ENCODE measurements around the gene MYO10.
A peak's percentile ranks its signal among the peaks of the same experiment; 100 is the strongest.
"Not testable (repeated sequence)": the region's sequence is repeated elsewhere in the genome, so short reads cannot be mapped to it uniquely, and the experiment has no call there.

MYO10 gene

GRCh38 chr5:16936150-16936988 is at the start of gene MYO10:
Gene MYO10, minus strand, starts transcription at chr5:16936288. Its CDS starts 480 bp downstream, at chr5:16935808.
- peak; percentile 31 for DNase-seq

DNA sequence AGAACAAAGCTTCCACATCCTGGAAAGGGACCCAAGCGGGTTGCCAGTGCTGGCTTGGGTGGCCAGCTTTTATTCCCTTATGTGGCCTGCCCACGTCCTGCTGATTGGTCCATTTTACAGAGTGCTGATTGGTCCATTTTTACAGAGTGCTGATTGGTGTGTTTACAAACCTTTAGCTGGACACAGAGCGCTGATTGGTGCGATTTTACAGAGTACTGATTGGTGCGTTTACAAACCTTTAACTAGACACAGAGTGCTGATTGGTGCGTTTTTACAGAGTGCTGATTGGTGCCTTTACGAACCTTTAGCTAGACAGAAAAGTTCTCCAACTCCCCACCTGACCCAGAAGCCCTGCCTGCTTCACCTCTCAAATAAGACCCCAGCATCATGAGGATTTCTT is 49.2 kb upstream of the MYO10 start:
- DNase-seq, result not testable (repeated sequence)

DNA sequence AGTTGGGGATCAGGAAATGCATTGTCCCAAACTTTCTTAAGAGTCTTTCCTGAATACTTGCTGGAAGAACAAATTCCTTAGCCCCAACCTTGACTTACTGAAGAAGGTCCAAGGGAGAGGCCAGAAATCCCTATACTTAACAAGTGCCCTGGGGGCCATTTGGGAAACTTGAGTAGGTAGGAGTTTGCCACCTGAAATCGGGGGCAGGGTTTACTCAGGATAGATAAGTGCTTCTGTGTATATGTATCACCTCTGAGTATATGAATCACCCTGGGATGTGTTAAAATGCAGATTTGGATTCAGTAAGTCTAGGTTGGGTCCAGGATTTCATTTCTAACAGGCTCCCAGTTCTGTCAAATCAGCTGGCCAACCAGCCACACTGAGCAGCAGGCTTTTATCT is 47.9 kb upstream of the MYO10 start:
- no peak for DNase-seq

DNA sequence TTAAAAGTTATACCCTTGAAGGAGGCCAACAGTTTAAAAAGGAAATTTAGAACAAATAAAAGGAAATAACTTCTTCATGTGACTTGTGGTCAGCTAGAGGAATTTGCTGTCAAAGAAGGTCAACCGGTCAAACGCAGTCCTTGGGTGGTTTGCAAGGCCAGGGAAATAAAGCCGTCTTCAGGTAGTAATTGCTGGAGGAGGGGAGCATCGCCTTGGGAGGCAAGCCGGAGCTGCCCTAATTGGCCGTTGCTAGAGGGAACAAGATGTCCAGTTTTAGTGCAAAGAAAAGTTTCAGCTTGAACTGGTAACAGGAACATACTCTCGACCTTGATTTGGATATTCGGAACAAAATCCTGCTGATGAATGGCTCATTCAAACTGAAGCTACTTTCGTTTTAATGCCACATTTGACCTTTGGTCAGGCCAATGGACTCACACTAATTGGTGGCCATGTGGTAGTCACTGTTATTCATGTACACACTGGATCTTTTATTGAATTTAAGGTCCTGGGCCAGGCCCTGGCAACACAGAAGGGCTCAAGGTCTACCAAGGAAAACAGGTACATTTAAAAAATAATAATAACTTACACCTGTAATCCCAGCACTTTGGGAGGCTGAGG is 47.0 kb upstream of the MYO10 start:
- DNase-seq, result no peak

- no peak for DNase-seq
These were observed 45.6 kb upstream of the MYO10 start for GRCh38 chr5:16981700-16982099.

DNA sequence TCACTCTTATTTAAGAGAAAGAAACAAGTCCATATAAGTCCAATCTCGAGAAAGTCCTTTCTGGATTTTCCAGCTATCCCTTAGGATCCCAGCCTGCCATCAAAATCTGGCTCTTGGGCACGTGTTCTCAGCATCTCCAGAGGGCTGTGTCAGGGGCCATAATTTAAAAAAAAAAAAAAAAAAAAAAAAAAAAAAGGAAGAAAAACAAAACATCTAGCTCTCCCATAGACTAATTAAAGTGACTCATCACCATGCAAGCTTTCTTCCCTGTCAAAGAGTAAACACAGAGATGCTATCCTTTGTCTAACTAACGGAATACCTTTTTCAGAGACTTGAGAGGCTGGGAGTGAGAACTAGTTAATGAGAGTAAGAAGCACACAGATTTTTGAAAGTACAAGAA is 44.9 kb upstream of the MYO10 start:
- DNase-seq, result no peak

DNA sequence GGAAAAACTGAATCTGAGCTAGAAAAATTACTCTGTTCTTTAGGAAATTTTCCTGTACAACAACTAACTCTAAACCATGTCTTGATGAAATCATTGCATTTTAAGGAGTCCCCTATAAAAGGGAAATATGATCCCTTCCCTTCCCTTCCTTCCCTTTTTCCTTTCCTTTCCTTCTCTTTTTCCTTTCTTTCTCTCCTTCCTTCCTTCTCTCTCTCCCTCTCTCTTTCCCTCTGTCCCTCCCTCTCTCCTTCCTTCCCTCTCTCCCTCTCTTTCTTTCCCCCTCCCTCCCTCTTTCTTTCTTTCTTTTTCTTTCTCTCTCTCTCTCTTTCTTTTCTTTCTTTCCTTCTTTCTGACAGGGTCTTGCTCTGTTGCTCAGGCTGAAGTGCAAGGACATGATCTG is 42.2 kb upstream of the MYO10 start:
- no peak for DNase-seq

DNA sequence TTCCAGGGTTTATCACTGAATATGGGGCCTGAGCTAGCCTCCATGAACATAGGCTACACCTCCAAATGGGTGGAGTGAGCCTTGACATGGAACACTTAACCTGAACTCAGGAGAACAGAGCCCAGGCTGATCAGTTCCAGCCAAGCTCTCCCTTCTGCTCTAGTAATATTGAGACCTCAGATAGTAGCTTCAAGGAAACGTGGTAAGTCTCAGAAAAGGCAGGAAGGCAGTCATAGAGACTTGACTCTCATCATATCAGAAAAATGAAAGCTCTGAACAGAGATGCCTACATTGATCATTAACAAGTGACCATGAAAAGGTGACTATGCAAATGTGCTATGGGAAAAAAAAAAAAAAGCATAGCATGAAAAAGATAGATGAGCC is 40.5 kb upstream of the MYO10 start:
- DNase-seq, result no peak

DNA sequence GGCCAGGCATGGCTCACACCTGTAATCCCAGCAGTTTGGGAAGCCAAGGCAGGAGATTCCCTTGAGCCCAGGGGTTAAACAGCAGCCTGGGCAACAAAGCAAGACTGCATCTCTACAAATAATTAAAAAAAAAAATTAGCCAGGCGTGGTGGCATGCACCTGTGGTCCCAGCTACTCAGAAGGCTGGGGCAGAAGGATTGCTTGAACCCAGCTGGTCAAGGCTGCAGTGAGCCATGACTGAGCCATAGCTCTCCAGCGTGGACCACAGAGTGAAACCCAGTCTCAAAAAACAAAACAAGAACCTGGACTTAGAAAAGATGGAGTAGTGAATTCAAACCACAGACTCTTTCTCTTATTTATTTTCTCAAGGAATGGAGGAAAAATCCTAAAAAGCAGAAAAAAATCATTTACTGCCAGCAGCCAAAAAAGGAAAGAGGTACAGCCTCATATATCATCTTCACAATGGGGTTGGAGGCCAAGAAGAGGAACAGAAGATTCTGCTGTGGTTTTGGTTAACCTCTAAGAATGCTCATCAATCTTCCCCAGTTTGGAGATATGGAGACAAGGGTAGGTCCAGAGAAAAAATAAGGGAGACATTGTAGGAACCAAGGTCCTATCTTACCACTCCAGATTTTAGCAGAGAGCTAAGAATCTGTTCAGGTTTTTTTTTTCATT is 40.0 kb upstream of the MYO10 start:
- no peak for DNase-seq

DNA sequence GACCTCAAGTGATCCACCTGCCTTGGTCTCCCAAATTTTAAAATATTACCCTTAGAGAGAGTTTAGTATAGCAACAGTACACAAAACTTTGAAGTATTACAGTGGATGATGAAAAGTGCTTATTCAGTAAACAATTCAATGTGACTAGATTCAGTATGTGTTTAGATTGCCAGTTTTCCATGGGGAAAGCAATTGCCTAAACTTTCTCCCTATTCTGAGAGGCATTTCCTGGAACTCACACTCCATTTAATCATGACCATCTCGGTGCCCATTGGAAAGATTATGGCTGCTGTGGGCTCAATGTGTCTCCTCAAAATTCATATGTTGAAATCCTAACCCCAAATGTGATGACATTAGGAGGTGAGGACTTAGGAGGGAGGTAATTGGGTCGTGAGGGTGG is 38.9 kb upstream of the MYO10 start:
- DNase-seq, result no peak

- DNase-seq, result no peak
These were observed 34.7 kb upstream of the MYO10 start for GRCh38 chr5:16970826-16971225.

- DNase-seq, result no peak
These were observed 34.2 kb upstream of the MYO10 start for GRCh38 chr5:16970260-16970659.

DNA sequence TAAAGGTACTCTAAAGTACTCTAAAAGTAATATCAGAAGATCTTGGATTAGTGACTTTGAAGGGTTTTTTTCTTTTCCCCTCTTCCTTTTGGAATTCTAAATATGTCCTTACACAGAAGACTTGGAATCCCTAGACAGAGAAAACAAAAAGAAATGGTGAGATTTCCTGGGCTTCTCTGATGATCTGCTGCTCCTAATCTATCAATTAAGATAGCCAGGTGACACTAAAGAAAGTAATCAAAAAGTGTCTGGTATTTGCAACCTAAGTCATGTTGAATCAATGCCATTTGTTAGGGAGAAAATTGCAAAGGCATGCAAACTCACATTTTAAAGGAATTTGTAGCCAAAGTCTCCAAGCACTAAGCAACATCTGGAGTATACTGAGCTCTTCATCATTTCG is 29.5 kb upstream of the MYO10 start:
- DNase-seq, result no peak

GRCh38 chr5:16963821-16964220 is 27.7 kb upstream of the MYO10 start:
- DNase-seq, result no peak

DNA sequence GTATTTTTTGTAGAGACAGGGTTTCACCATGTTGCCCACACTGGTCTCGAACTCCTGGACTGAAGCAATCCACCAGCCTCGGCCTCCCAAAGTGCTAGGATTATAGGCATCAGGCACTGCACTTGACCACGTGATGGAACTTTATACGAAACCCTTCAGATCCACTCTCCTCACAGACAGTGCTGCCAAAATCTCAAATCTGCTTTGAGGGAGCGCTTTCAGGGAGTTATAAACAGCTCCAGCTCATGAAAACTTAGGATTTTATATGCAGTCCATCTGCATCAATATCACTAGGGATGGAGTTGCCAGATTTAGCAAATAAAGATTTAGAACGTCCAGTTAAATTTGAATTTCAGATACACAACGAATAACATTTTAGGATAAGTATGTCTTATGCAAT is 25.0 kb upstream of the MYO10 start:
- no peak for DNase-seq

- no peak for DNase-seq
These were observed 21.5 kb upstream of the MYO10 start for GRCh38 chr5:16957304-16958196.

- DNase-seq, result no peak
These were observed 17.6 kb upstream of the MYO10 start for GRCh38 chr5:16953729-16954128.

DNA sequence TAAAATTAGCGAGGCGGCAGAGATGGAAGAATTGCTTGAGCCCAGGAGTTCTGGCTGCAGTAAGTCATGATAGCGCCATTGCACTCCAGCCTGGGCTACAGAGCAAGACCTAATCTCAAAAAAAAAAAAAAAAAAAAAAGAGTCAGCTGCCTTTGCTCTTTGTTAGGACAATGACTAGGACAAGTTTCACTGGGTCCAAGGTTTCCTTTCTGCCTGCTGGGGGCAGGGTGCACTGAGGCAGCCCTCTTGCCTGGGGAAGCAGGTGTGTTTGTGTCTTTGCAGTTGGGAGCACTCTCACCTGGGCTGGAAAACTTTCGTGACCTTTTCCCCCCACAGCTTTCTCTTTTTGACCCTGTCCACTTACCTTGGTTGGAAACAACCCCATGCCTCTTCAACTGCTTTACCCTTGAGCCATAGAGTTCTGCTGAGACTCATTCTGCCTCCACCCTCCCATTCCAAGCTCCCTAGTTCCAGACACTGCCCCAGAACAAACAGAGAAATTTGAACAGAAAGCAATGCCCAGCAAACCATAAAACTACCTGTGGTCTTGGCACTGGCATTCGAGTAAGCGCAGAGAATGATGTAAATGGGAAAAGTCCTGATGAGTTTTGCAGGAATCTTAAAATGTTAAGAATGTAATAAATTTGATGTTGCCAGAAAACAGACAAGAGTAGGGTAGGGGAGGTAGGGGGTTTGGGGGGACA is 17.0 kb upstream of the MYO10 start:
- no peak for DNase-seq

- DNase-seq, result no peak
These were observed 10.6 kb upstream of the MYO10 start for GRCh38 chr5:16946725-16947124.

DNA sequence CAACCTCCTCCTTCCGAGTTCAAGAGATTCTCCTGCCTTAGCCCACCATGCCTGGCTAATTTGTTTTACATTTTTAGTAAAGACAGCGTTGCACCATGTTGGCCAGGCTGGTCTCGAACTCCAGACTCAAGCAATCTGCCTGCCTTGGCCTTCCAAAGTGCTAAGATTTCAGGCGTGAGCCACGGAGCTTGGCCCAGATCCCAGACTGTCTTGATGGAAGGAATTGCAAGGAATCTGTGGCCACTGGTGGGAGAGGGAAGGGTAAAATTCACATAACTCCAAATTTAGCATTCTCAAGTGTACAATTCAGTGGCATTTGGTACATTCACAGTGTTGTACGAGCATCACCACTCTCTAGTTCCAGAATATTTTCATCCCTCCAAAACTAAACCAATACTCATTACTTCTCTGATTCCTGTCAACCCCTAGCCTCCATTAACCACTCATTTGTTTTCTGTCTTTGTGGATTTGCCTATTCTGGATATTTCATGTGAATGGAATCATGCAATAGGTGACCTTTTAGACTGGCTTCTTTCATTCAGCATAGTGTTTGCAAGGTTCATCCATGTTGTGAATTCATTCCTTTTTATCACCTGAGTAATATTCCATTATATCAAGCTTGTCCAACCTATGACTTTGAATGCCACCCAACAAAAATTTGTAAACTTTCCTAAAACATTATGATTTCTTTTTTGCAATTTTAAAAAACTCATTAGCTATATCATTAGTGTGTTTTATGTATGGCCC is 8.9 kb upstream of the MYO10 start:
- no peak for DNase-seq

GRCh38 chr5:16943846-16944678 is 8.0 kb upstream of the MYO10 start:
- no peak for DNase-seq
